DND-41 (cell line): ENCODE data around the gene ZDHHC14.

Source experiments
- CTCF ChIP-seq: IDR thresholded peaks from 2 replicates; pipeline ENCODE4 v1.5.1; 2012; ENCODE audit warnings: borderline replicate concordance, low read length, moderate library complexity, mild to moderate bottlenecking; ENCODE audit not compliant: poor library complexity, severe bottlenecking; ENCODE audit errors: extremely low read depth
- EZH2 ChIP-seq: IDR thresholded peaks from 3 replicates; pipeline ENCODE4 v1.6.1; 2012; ENCODE audit warnings: borderline replicate concordance, low read depth, mild to moderate bottlenecking, moderate library complexity, low read length, inconsistent platforms; ENCODE audit not compliant: severe bottlenecking

GRCh38 chr6:157539421-157539822 is 158.4 kb downstream of the ZDHHC14 start:
- TF ChIP-seq CTCF = no peak
- TF ChIP-seq EZH2 = no peak
